Astrocyte (in vitro differentiated cells and primary cell): ENCODE measurements around the gene GRIN3A.
"Not testable (repeated sequence)": the region's sequence is repeated elsewhere in the genome, so short reads cannot be mapped to it uniquely, and the experiment has no call there.

ENCODE experiments used
- EZH2 ChIP-seq: IDR thresholded peaks from 2 replicates; pipeline ENCODE4 v1.6.1; 2012; ENCODE audit warnings: mild to moderate bottlenecking, low read length, inconsistent platforms; ENCODE audit not compliant: insufficient read depth
- TF ChIP-seq, protein P1 (sequence below): IDR thresholded peaks from 2 replicates; pipeline ENCODE4 v1.5.1; 2011; ENCODE audit warnings: low read depth, mild to moderate bottlenecking, inconsistent platforms, low read length, moderate library complexity; ENCODE audit not compliant: insufficient read depth

DNA sequence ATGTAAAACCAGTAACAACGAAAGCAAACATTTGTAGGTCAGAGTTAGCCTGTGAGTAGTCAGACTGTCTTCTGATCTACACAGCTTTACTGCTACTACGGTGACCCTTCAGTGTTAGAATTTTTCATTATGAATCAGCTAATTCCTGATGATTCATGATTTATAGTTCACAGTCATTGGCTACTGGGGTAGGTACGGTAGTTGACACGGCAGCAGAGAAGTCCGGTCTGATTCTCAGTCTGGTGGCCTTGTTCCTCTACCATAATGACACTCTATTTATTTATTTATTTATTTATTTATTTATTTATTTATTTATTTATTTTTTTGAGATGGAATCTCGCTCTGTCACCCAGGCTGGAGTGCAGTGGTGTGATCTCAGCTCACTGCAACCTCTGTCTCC, 148.4 kb downstream of the GRIN3A start:
- TF ChIP-seq, protein P1, sequence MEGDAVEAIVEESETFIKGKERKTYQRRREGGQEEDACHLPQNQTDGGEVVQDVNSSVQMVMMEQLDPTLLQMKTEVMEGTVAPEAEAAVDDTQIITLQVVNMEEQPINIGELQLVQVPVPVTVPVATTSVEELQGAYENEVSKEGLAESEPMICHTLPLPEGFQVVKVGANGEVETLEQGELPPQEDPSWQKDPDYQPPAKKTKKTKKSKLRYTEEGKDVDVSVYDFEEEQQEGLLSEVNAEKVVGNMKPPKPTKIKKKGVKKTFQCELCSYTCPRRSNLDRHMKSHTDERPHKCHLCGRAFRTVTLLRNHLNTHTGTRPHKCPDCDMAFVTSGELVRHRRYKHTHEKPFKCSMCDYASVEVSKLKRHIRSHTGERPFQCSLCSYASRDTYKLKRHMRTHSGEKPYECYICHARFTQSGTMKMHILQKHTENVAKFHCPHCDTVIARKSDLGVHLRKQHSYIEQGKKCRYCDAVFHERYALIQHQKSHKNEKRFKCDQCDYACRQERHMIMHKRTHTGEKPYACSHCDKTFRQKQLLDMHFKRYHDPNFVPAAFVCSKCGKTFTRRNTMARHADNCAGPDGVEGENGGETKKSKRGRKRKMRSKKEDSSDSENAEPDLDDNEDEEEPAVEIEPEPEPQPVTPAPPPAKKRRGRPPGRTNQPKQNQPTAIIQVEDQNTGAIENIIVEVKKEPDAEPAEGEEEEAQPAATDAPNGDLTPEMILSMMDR, result not testable (repeated sequence)
- not testable (repeated sequence) for TF ChIP-seq EZH2
